Effector CD4-positive, alpha-beta T cell (primary cell): ENCODE data around the gene KNG1.
A peak's percentile ranks its signal among the peaks of the same experiment; 100 is the strongest.

Source experiments
- DNase-seq: peaks from one replicate; pipeline ENCODE4 v3.0.0-alpha.2; 2020

Gene KNG1

GRCh38 chr3:186782542-186783057 is 65.4 kb downstream of the KNG1 start:
- DNase-seq: no peak

DNA sequence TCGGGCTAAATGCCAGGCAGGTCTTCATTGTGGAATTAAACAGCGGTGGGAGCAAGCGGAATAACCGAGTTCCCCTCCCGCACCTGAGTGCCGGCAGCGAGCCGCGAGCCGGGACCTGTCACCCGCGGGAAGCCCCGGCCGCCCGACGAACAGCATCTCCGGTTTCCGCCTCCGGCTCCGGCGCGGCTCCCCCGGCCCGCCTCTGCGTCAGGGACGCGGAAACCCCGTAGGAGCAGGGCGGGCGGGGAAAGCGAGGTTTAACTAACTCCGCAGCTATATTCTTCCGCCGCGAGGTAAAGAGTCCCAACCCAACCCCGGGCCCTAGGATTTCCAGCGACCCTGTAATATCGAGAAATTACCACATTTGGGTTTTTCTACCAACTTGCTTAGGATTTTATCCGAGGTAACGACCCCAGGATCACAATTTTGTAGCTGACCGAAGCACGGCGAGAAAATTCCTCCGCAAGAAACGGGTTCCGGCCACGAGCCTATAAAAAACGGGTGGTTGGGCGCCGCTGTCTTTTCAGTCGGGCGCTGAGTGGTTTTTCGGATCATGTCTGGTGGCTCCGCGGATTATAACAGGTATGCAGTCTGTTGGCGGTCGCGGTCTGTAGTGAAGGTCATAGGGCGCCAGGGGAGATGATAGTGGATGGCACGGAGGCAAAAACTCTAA is 66.0 kb downstream of the KNG1 start, which contains the start of gene EIF4A2:
EIF4A2 (plus strand) TSS at position 520 of the 673 bp plus-strand sequence; CDS start at position 554, 34 bp downstream.
- peak; percentile 88 for DNase-seq

- DNase-seq: peak; percentile 75
Observed at GRCh38 chr3:186783731-186784515, 66.8 kb downstream of the KNG1 start.

DNA sequence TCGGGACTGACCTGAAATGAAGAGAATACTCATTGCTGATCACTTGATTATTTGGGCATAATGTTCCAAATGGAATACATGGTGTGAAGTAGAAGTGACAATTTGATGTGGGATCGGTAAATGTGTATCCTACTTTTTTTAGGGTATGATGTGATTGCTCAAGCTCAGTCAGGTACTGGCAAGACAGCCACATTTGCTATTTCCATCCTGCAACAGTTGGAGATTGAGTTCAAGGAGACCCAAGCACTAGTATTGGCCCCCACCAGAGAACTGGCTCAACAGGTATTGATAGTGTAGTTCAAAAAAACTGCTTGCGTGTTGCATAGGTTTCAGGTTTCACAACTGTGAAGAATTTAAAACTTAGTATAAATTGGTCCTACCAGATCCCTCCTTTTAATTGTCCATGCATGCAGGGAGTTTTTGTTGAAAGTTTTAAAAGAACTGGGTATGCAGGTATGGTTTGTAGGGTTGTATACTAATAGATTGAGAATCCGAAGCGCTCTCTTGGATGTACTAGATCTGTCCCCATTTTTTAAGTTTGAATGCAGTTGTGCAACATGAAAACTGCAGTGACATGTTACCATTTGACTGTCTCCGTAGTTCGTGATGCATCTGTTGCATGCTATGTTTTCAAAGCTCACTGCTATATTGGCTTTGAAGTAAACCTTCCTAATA is 67.8 kb downstream of the KNG1 start:
- DNase-seq: no peak

GRCh38 chr3:186785495-186786018 is 68.4 kb downstream of the KNG1 start:
- no peak for DNase-seq

- no peak for DNase-seq
Observed at GRCh38 chr3:186786922-186787321, 69.8 kb downstream of the KNG1 start.

DNA sequence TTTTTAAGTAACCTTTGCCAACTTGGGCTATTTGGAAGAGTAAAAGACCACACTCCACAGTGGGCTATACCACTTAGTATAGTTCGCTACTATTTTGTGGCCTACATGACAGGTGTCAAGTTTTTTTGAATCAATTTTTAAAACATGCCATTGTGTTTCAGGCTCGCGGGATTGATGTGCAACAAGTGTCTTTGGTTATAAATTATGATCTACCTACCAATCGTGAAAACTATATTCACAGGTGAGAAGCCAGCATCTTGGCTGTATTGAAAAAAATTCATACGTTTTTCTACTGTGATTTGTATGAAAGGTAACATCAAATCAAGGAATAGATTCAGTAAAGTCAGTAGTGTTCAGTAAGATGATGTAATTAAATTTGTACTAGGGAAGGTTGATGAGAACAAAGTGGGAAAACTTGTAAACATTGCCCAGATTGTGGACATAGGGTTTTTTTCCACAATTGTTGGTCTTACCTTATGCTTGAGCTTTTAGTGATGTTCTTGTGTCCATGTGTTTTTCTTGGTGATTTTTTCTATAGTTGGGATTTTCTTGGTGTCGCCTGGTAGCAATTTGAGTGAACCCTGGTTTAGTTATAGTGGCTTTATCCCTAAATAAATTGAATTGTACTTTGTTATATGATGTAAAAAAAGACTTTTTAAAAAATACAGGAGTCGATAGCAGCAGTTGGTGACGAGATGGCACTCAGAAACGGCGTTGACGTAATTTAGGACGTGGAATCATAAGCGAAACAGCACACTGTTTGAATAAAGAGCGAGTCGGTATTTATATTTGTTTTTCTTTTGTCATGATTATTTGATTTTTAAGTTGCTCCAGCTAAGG is 70.7 kb downstream of the KNG1 start:
- DNase-seq: no peak

GRCh38 chr3:186788482-186789370 is 71.6 kb downstream of the KNG1 start:
- no peak for DNase-seq

DNA sequence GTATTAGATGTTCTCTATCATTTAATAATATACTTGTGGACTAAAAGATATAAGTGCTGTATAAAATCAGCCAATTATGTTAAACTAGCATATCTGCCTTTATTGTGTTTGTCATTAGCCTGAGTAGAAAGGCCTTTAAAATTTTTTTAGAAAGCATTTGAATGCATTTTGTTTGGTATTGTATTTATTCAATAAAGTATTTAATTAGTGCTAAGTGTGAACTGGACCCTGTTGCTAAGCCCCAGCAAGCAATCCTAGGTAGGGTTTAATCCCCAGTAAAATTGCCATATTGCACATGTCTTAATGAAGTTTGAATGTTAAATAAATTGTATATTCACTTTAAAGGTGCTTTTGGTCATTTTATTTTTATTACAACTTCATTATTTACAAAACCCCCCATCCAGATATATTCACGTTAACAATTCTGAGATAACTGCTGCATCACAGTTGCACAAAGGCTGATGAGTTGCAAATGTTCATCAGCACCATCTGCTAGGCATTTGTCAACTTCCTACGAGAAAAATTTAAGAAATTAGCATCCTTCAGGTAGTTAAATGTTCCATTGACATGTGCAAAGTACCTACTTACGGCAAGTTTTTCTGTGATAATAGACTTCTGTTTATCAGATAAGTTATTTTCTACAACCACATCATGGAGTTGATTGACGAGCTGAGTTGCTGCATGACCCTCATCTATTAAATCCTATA is 72.5 kb downstream of the KNG1 start:
- DNase-seq: no peak

DNA sequence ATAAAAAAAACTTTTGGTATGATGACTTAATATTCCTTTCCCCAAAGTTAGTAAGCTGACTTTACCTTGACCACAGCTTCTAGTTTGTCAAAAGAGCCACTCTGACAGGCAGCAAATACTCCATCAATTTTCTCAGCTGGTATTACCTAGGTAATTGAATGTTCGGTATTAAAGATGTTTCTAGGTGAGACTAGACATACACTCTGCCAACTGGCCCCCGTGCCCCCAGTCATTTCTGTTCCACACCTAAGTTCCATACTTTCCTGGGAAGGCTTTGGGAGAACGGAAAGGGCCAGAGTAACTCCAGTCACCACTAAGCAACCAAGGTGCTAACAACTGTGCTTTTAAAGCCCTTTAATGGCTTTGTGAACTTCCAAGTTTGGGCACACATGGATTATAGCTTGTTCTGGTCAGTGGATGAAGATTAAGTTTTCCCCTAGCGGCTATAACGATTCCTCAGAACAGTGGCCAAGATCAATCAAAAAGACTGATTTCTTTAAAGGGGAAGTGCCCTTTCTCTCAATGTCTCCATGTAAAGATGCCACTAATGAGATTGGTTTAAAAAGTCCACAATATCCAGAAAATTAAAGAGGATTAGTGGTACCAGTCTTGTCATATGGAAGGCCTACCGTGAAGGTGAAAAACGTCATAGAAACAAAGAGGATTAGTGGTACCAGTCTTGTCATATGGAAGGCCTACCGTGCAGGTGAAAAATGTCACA is 73.3 kb downstream of the KNG1 start:
- DNase-seq: no peak
